ENCODE data around the gene GAA. TPM values are rescaled to one million over a fixed set of nuclear protein-coding genes. Genes with fewer than 3 reads are reported as not detected.

The GAA gene
- total RNA-seq, 2 experiments from 2014 or later, result 43.2 to 51.6 TPM

DNA sequence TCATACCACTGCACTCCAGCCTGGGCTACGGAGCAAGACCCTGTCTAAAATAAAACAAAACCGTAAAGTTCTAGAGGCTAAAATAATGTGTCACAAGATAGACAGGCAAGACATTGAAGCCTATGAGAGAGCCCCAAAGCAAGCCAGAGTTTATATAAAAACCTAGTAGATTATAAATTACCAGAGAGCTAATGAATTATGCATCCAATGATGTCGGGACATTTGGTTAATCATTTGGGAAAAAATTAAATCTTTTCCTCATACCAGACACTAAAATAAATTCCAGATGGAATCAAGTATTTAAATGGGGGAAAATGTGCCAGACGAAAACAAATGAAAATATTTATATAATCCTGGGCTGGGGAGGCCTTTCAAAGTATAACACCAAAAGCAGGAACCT is 40.7 kb upstream of the GAA start:
- intact Hi-C loops (cut with micrococcal nuclease; ENCODE audit: unreplicated experiment), result no loop called here
- POLR2A ChIA-PET, result no interaction called here
- H2AFZ ChIP-seq (ENCODE audit: low read length), result no peak overlapping the region

GRCh38 chr17:80061421-80061820 is 40.0 kb upstream of the GAA start:
- no peaks in the 10 kb centered on the region for H3K9me2 ChIP-seq (ENCODE audit: insufficient read depth, low read length)
- H3K9me3 ChIP-seq (ENCODE audit: low read length), result no peaks in the 10 kb centered on the region
- no peaks in the 10 kb centered on the region for H4K20me1 ChIP-seq (ENCODE audit: insufficient read depth, low read length)
- ChIA-PET POLR2A (no interaction called here), CTCF (ENCODE audit: unreplicated experiment) (no interaction called here)
- no peak overlapping the region for H3K27ac ChIP-seq (ENCODE audit: low read depth, low read length, poor library complexity, severe bottlenecking)
- H3K36me3 ChIP-seq (ENCODE audit: insufficient read depth, low read length), result no peaks in the 10 kb centered on the region
- H3K4me3 ChIP-seq (ENCODE audit: low read depth, low read length, poor library complexity, severe bottlenecking), result no peak overlapping the region
- no peak for DNase-seq (ENCODE audit: low spot score)
- H3K4me1 ChIP-seq (ENCODE audit: insufficient read depth, low read length, poor library complexity, severe bottlenecking), result no peaks in the 10 kb centered on the region
- BruUV-seq (replicated peaks), result no TSS peak
- no peak overlapping the region for H2AFZ ChIP-seq (ENCODE audit: low read length)
- intact Hi-C loops (cut with micrococcal nuclease; ENCODE audit: unreplicated experiment), result no loop called here
- TF ChIP-seq EZH2phosphoT487 (IDR thresholded peaks at IDR 0.05; ENCODE audit: borderline replicate concordance, low read depth, low read length), result no peak
- TF ChIP-seq CTCF (conservative IDR thresholded peaks at IDR 0.05; ENCODE audit: low read length), result no peak
- no peak overlapping the region for H3K4me2 ChIP-seq (ENCODE audit: low read length)
- no peaks in the 10 kb centered on the region for H3K79me2 ChIP-seq (ENCODE audit: insufficient read depth, low read depth, low read length)

More for the DNA sequence above, 40.7 kb upstream of the GAA start:
- H3K36me3 ChIP-seq (ENCODE audit: insufficient read depth, low read length), result no peaks in the 10 kb centered on the region
- H4K20me1 ChIP-seq (ENCODE audit: insufficient read depth, low read length), result no peaks in the 10 kb centered on the region
- H3K79me2 ChIP-seq (ENCODE audit: insufficient read depth, low read depth, low read length), result no peaks in the 10 kb centered on the region
- no peak overlapping the region for H3K4me3 ChIP-seq (ENCODE audit: low read depth, low read length, poor library complexity, severe bottlenecking)
- DNase-seq (ENCODE audit: low spot score), result no peak
- BruUV-seq (replicated peaks), result no TSS peak
- no peak overlapping the region for H3K27ac ChIP-seq (ENCODE audit: low read depth, low read length, poor library complexity, severe bottlenecking)
- CTCF ChIA-PET (ENCODE audit: unreplicated experiment), result no interaction called here
- H3K9me2 ChIP-seq (ENCODE audit: insufficient read depth, low read length), result no peaks in the 10 kb centered on the region
- TF ChIP-seq CTCF (conservative IDR thresholded peaks at IDR 0.05; ENCODE audit: low read length) (no peak), EZH2phosphoT487 (IDR thresholded peaks at IDR 0.05; ENCODE audit: borderline replicate concordance, low read depth, low read length) (no peak)
- no peaks in the 10 kb centered on the region for H3K4me1 ChIP-seq (ENCODE audit: insufficient read depth, low read length, poor library complexity, severe bottlenecking)
- no peaks in the 10 kb centered on the region for H3K9me3 ChIP-seq (ENCODE audit: low read length)
- H3K4me2 ChIP-seq (ENCODE audit: low read length), result no peak overlapping the region

- no peak overlapping the region for H3K4me3 ChIP-seq (ENCODE audit: low read depth, low read length, poor library complexity, severe bottlenecking)
- intact Hi-C loops (cut with micrococcal nuclease; ENCODE audit: unreplicated experiment), result no loop called here
- H3K36me3 ChIP-seq (ENCODE audit: insufficient read depth, low read length), result no peaks in the 10 kb centered on the region
- H3K79me2 ChIP-seq (ENCODE audit: insufficient read depth, low read depth, low read length), result no peaks in the 10 kb centered on the region
- no peak overlapping the region for H2AFZ ChIP-seq (ENCODE audit: low read length)
- H3K4me1 ChIP-seq (ENCODE audit: insufficient read depth, low read length, poor library complexity, severe bottlenecking), result no peaks in the 10 kb centered on the region
- H3K9me3 ChIP-seq (ENCODE audit: low read length), result no peaks in the 10 kb centered on the region
- H3K27ac ChIP-seq (ENCODE audit: low read depth, low read length, poor library complexity, severe bottlenecking), result no peak overlapping the region
- ChIA-PET POLR2A (no interaction called here), CTCF (ENCODE audit: unreplicated experiment) (no interaction called here)
- H3K4me2 ChIP-seq (ENCODE audit: low read length), result no peak overlapping the region
- DNase-seq (ENCODE audit: low spot score), result no peak
- H4K20me1 ChIP-seq (ENCODE audit: insufficient read depth, low read length), result no peaks in the 10 kb centered on the region
- BruUV-seq (replicated peaks), result no TSS peak
- H3K9me2 ChIP-seq (ENCODE audit: insufficient read depth, low read length), result no peaks in the 10 kb centered on the region
- TF ChIP-seq EZH2phosphoT487 (IDR thresholded peaks at IDR 0.05; ENCODE audit: borderline replicate concordance, low read depth, low read length), result no peak
- TF ChIP-seq CTCF (conservative IDR thresholded peaks at IDR 0.05; ENCODE audit: low read length), result no peak
Observed at GRCh38 chr17:80063830-80064585, 37.4 kb upstream of the GAA start.
